Neutrophil (primary cell): ENCODE results near the gene OR51D1.

ENCODE experiments used
- H3K27ac ChIP-seq: fragments of 200-600 bp; sonication (generic); 2 replicates; pipeline ENCODE4 v1.5.1; 2016; ENCODE audit warnings: mild to moderate bottlenecking, moderate library complexity
- H3K27me3 ChIP-seq: fragments of 200-600 bp; sonication (generic); 2 replicates; pipeline ENCODE4 v1.6.0; 2016; ENCODE audit warnings: mild to moderate bottlenecking
- H3K36me3 ChIP-seq: fragments of 200-600 bp; sonication (generic); 2 replicates; pipeline ENCODE4 v1.5.1; 2017
- H3K4me1 ChIP-seq, 2 experiments: fragments of 200-600 bp in 1 of 2; sonication (generic) in 1 of 2; 1 replicate in 1 of 2; 2 replicates in 1 of 2; pipeline versions ENCODE4 v1.5.1 to v1.6.1; 2013 to 2016; ENCODE audit warnings: low read depth in 1 of 2, low read length in 1 of 2, mild to moderate bottlenecking in 1 of 2, moderate library complexity in 1 of 2; ENCODE audit not compliant: control insufficient read depth in 1 of 2, insufficient read depth in 1 of 2
- H3K4me3 ChIP-seq, 2 experiments: fragments of 200-600 bp in 1 of 2; sonication (generic) in 1 of 2; 1 replicate in 1 of 2; 2 replicates in 1 of 2; pipeline ENCODE4 v1.5.1; 2013 to 2016; ENCODE audit warnings: low read depth in 1 of 2, low read length in 1 of 2, mild to moderate bottlenecking in 1 of 2, moderate library complexity in 1 of 2
- H3K9me3 ChIP-seq: fragments of 200-600 bp; sonication (generic); 2 replicates; pipeline ENCODE4 v1.5.1; 2016
- TF ChIP-seq, protein P1 (sequence below): fragments of 200-600 bp; sonication (generic); IDR thresholded peaks from 2 replicates; pipeline ENCODE4 v1.5.1; 2016; ENCODE audit warnings: antibody characterized with exemption

OR51D1 gene

DNA sequence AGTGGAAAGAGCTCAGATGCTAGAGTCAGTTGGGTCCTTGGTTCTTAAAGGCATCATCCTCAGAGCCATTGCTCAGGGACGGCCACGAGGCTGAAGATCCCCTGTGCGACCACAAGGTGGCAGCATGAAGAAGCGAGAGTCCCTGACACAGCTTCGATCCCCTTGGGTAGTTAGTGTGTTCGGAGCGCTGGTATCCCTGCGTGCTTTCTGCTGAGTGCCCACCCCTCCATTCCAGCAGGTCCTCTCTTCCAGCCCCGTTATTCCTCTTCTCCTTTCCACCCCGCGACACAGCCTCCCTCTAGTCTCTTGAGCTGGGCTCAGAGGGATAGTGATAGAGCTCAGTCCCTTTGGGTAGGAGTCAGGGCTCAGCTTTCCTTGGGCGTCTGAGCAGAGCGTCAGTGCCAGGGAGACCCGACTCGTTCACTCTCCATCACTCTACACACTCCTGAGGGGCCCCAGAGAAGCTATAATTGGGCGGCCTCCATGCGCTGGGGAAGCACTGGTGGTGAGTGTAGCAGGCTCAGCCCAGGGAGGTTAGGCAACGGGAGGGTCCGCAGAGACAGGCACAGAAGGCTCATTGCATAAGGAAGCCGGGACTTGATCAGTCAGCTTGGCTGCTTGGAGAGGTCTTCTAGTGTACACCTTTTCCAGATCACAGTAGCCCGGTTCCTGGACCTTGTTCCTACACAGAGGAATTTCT, at the start of gene OR51D1:
TSS of gene OR51D1 (plus strand) at position 516 of the 700 bp plus-strand sequence. CDS start 2,314 bp downstream, outside the sequence.
- Histone ChIP-seq H3K4me3 (no peak within 1 kb of the TSS), H3K9me3 (no peaks in the 10 kb centered on the region), H3K27ac (no peak within 1 kb of the TSS), H3K27me3 (peaks cover 35% of the 10 kb centered on the region), H3K36me3 (no peaks in the 10 kb centered on the region), H3K4me1 (no peaks in the 10 kb centered on the region)
- TF ChIP-seq, protein P1, sequence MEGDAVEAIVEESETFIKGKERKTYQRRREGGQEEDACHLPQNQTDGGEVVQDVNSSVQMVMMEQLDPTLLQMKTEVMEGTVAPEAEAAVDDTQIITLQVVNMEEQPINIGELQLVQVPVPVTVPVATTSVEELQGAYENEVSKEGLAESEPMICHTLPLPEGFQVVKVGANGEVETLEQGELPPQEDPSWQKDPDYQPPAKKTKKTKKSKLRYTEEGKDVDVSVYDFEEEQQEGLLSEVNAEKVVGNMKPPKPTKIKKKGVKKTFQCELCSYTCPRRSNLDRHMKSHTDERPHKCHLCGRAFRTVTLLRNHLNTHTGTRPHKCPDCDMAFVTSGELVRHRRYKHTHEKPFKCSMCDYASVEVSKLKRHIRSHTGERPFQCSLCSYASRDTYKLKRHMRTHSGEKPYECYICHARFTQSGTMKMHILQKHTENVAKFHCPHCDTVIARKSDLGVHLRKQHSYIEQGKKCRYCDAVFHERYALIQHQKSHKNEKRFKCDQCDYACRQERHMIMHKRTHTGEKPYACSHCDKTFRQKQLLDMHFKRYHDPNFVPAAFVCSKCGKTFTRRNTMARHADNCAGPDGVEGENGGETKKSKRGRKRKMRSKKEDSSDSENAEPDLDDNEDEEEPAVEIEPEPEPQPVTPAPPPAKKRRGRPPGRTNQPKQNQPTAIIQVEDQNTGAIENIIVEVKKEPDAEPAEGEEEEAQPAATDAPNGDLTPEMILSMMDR = peak; percentile 75

DNA sequence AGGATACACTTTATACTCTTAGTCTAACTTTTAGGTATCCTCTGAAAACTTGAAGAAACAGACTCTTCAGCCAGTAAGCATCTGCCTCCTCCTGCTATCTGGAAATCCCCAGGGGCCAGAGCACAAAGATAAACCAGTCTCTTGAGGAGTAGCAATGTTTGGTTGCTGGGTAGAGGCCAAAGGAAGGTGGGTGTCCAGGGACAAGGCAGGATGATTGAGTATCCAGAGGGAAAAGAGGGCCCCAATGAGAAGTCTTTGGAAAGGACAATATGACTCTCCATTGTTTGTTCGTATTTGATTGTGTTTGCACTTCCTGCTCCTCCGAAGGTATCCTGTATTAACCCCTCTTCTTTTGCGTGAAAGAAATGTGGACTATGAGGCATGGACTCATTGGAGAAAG, 48.3 kb upstream of the OR51D1 start:
- Histone ChIP-seq H3K27me3 (peaks cover 46% of the 10 kb centered on the region), H3K27ac (no peak overlapping the region), H3K4me3 (no peak overlapping the region), H3K4me1 (no peaks in the 10 kb centered on the region), H3K36me3 (no peaks in the 10 kb centered on the region), H3K9me3 (no peaks in the 10 kb centered on the region)
- TF ChIP-seq, protein P1 = no peak

GRCh38 chr11:4593739-4594138, 43.5 kb upstream of the OR51D1 start, which contains the start of gene OR52I1:
OR52I1 (plus strand) TSS chr11:4594039; CDS start chr11:4594039, 0 bp downstream.
- no peaks in the 10 kb centered on the region for H3K9me3 ChIP-seq
- TF ChIP-seq, protein P1 = no peak

GRCh38 chr11:4605057-4605456, 32.2 kb upstream of the OR51D1 start:
- Histone ChIP-seq H3K4me3 (no peak overlapping the region), H3K36me3 (peaks cover 36% of the 10 kb centered on the region), H3K27me3 (no peaks in the 10 kb centered on the region), H3K4me1 (peaks cover 9 to 23% of the 10 kb centered on the region in 2 experiments), H3K9me3 (no peaks in the 10 kb centered on the region), H3K27ac (no peak overlapping the region)
- TF ChIP-seq, protein P1 = no peak

More at GRCh38 chr11:4593739-4594138, 43.5 kb upstream of the OR51D1 start, which contains the start of gene OR52I1:
- Histone ChIP-seq H3K27me3 (peaks cover 13% of the 10 kb centered on the region), H3K36me3 (peaks cover 10% of the 10 kb centered on the region), H3K4me1 (no peaks in the 10 kb centered on the region), H3K27ac (no peak within 1 kb of the TSS), H3K4me3 (no peak within 1 kb of the TSS)

- H3K4me3 ChIP-seq = no peak overlapping the region
- H3K36me3 ChIP-seq = peaks cover 23% of the 10 kb centered on the region
- no peaks in the 10 kb centered on the region for H3K9me3 ChIP-seq
- peaks cover 15 to 31% of the 10 kb centered on the region in 2 experiments for H3K4me1 ChIP-seq
- H3K27ac ChIP-seq = no peak overlapping the region
- no peaks in the 10 kb centered on the region for H3K27me3 ChIP-seq
- TF ChIP-seq, protein P1 = no peak
These were observed 30.9 kb upstream of the OR51D1 start for GRCh38 chr11:4606231-4607015.
